ENCODE data around the gene SLC20A1. TPM values are rescaled to one million over a fixed set of nuclear protein-coding genes. Genes with fewer than 3 reads are reported as not detected.

Gene SLC20A1
- total RNA-seq, 1 donor from 2014 or later: 63.9 TPM

- Mint-ChIP-seq H3K36me3 (peaks cover 29% of the 10 kb centered on the region), H3K27ac (peak overlapping the region; percentile 95), H3K27me3 (peaks cover 16% of the 10 kb centered on the region), H3K4me1 (ENCODE audit: unreplicated experiment) (peaks cover 26% of the 10 kb centered on the region), H3K4me3 (peak overlapping the region; percentile 91), H3K9me3 (no peaks in the 10 kb centered on the region)
- TF ChIP-seq CTCF (conservative IDR thresholded peaks at IDR 0.05): no peak
- DNase-seq (ENCODE audit: extremely low spot score, unreplicated experiment): no peak
Observed at GRCh38 chr2:112644933-112645309, 818 bp upstream of the SLC20A1 start.

- Mint-ChIP-seq H3K36me3 (peaks cover 36% of the 10 kb centered on the region), H3K27ac (peak overlapping the region; percentile 88), H3K9me3 (no peaks in the 10 kb centered on the region), H3K4me3 (peak overlapping the region; percentile 94), H3K27me3 (peaks cover 16% of the 10 kb centered on the region), H3K4me1 (ENCODE audit: unreplicated experiment) (peaks cover 26% of the 10 kb centered on the region)
- DNase-seq (ENCODE audit: extremely low spot score, unreplicated experiment): peak; percentile 74
- TF ChIP-seq CTCF (conservative IDR thresholded peaks at IDR 0.05): no peak
Observed at GRCh38 chr2:112646102-112646719, 472 bp downstream of the SLC20A1 start.

- no peaks in the 10 kb centered on the region for H3K9me3 Mint-ChIP-seq
- TF ChIP-seq CTCF (conservative IDR thresholded peaks at IDR 0.05): no peak
- H3K27ac Mint-ChIP-seq: peak overlapping the region; percentile 88
- peaks cover 16% of the 10 kb centered on the region for H3K27me3 Mint-ChIP-seq
- H3K4me3 Mint-ChIP-seq: peak overlapping the region; percentile 94
- peaks cover 26% of the 10 kb centered on the region for H3K4me1 Mint-ChIP-seq (ENCODE audit: unreplicated experiment)
- no peak for DNase-seq (ENCODE audit: extremely low spot score, unreplicated experiment)
- H3K36me3 Mint-ChIP-seq: peaks cover 41% of the 10 kb centered on the region
Observed at GRCh38 chr2:112646791-112647689, 1.3 kb downstream of the SLC20A1 start.

- peaks cover 48% of the 10 kb centered on the region for H3K36me3 Mint-ChIP-seq
Observed at GRCh38 chr2:112648081-112648480, 2.3 kb downstream of the SLC20A1 start.

GRCh38 chr2:112656679-112657078 lies 10.9 kb downstream of the SLC20A1 start:
- Mint-ChIP-seq H3K4me1 (ENCODE audit: unreplicated experiment) (peaks cover 3% of the 10 kb centered on the region), H3K27me3 (no peaks in the 10 kb centered on the region), H3K27ac (peak overlapping the region; percentile 16), H3K4me3 (no peak overlapping the region), H3K36me3 (peaks cover 55% of the 10 kb centered on the region), H3K9me3 (no peaks in the 10 kb centered on the region)
- TF ChIP-seq CTCF (conservative IDR thresholded peaks at IDR 0.05): no peak
- DNase-seq (ENCODE audit: extremely low spot score, unreplicated experiment): no peak

More at GRCh38 chr2:112648081-112648480, 2.3 kb downstream of the SLC20A1 start:
- Mint-ChIP-seq H3K9me3 (no peaks in the 10 kb centered on the region), H3K27ac (no peak overlapping the region), H3K4me1 (ENCODE audit: unreplicated experiment) (peaks cover 26% of the 10 kb centered on the region), H3K27me3 (peaks cover 12% of the 10 kb centered on the region), H3K4me3 (peak overlapping the region; percentile 40)
- TF ChIP-seq CTCF (conservative IDR thresholded peaks at IDR 0.05): no peak
- DNase-seq (ENCODE audit: extremely low spot score, unreplicated experiment): no peak
